Measurements from ENCODE around the gene CPSF3. TPM values are rescaled to one million over a fixed set of nuclear protein-coding genes. Genes with fewer than 3 reads are reported as not detected.
"Not testable (repeated sequence)": the region's sequence is repeated elsewhere in the genome, so short reads cannot be mapped to it uniquely, and the experiment has no call there.

Gene CPSF3
- total and polyA plus RNA-seq, 12 donors: 12.8 to 19.8 (median 16.1) TPM

- ATAC-seq: no peak
- peaks cover 6 to 28% (median 21%) of the 10 kb centered on the region in 9 donors for H3K4me1 ChIP-seq
- no peak overlapping the region for H3K4me3 ChIP-seq
- 86 to 89% methylated on average over 13 of the region's 13 CpGs for WGBS, 2 donors
- peak overlapping the region; percentile 12 to 87 (median 70) for H3K27ac ChIP-seq
- peaks cover 0 to 87% (median 5%) of the 10 kb centered on the region in 9 donors for H3K36me3 ChIP-seq
- DNase-seq: no peak
- TF ChIP-seq, protein P1, sequence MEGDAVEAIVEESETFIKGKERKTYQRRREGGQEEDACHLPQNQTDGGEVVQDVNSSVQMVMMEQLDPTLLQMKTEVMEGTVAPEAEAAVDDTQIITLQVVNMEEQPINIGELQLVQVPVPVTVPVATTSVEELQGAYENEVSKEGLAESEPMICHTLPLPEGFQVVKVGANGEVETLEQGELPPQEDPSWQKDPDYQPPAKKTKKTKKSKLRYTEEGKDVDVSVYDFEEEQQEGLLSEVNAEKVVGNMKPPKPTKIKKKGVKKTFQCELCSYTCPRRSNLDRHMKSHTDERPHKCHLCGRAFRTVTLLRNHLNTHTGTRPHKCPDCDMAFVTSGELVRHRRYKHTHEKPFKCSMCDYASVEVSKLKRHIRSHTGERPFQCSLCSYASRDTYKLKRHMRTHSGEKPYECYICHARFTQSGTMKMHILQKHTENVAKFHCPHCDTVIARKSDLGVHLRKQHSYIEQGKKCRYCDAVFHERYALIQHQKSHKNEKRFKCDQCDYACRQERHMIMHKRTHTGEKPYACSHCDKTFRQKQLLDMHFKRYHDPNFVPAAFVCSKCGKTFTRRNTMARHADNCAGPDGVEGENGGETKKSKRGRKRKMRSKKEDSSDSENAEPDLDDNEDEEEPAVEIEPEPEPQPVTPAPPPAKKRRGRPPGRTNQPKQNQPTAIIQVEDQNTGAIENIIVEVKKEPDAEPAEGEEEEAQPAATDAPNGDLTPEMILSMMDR (IDR thresholded peaks at IDR 0.05): no peak
- no peaks in the 10 kb centered on the region for H3K9me3 ChIP-seq
- intact Hi-C loops (cut with DNase I): no loop called here
- no peaks in the 10 kb centered on the region for H3K27me3 ChIP-seq
Measured at GRCh38 chr2:9391961-9392720, 31.3 kb upstream of the CPSF3 start.

- intact Hi-C loops (cut with DNase I): no loop called here
- ATAC-seq (peak; percentile 37 to 71 (median 60)), DNase-seq (peak; percentile 48 to 50)
- TF ChIP-seq, protein P1 (IDR thresholded peaks at IDR 0.05): no peak
- Histone ChIP-seq H3K27me3 (no peaks in the 10 kb centered on the region), H3K4me3 (no peak overlapping the region), H3K9me3 (no peaks in the 10 kb centered on the region), H3K4me1 (peaks cover 6 to 28% (median 20%) of the 10 kb centered on the region in 9 donors), H3K36me3 (peaks cover 0 to 86% (median 5%) of the 10 kb centered on the region in 9 donors), H3K27ac (peak overlapping the region; percentile 33 to 87 (median 70))
- 51 to 54% methylated on average over 28 of the region's 28 CpGs for WGBS, 2 donors
Measured at GRCh38 chr2:9392898-9393765, 30.3 kb upstream of the CPSF3 start.

DNA sequence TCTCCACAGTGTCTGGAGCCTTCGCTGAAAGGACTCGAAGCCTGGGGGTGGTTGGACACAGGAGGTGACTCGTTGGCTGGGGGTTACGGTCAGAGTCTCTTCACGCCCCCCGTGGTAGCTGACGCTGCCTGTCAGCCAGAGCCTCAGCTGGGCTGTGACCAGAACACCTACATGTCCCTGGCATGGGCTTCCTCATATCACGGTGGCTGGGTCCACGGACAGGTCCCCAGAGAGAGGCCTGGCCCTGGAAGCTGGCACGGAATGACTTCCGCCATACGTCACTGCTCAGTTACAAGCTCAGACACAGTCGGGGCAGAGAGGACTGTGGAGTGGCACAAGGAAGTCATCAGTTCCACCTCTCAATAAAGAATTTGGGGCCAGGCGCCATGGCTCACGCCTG is 28.6 kb upstream of the CPSF3 start:
- Histone ChIP-seq H3K4me3 (no peak overlapping the region), H3K27me3 (no peaks in the 10 kb centered on the region), H3K4me1 (peaks cover 6 to 43% (median 24%) of the 10 kb centered on the region in 9 donors), H3K27ac (no peak overlapping the region), H3K9me3 (no peaks in the 10 kb centered on the region), H3K36me3 (peaks cover 0 to 86% (median 5%) of the 10 kb centered on the region in 9 donors)
- 92 to 93% methylated on average over 15 of the region's 15 CpGs for WGBS, 2 donors
- no peak for DNase-seq
- intact Hi-C loops (cut with DNase I): no loop called here
- no peak for ATAC-seq
- TF ChIP-seq, protein P1 (IDR thresholded peaks at IDR 0.05): no peak

DNA sequence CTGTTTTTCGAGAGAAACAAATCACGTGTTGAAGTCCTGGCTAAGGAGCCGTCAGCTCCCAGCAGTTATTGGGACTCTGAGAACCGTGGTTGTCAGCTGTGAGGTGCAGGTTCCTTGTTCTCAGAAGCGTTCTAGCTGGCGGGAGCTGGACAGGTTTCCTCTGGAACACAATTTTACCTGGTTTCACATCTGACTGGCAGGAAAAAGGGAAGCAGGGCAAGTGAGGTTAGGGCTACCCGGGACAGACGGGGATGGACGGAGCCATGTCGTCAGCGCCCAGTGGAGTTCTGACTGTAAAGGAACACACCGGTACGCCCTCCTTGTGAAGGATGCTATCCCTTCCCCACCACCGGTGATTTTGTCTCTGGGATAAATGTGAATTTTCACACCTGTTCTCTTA is 26.3 kb upstream of the CPSF3 start:
- intact Hi-C loops (cut with DNase I): no loop called here
- DNase-seq: no peak
- WGBS, 2 donors: 93 to 96% methylated on average over 14 of the region's 14 CpGs
- H3K36me3 ChIP-seq: peaks cover 0 to 85% (median 0%) of the 10 kb centered on the region in 9 donors
- no peak overlapping the region for H3K27ac ChIP-seq
- H3K4me1 ChIP-seq: peaks cover 6 to 37% (median 21%) of the 10 kb centered on the region in 9 donors
- H3K4me3 ChIP-seq: no peak overlapping the region
- no peak for ATAC-seq
- no peaks in the 10 kb centered on the region for H3K27me3 ChIP-seq
- no peaks in the 10 kb centered on the region for H3K9me3 ChIP-seq
- TF ChIP-seq, protein P1 (IDR thresholded peaks at IDR 0.05): no peak

GRCh38 chr2:9398251-9398650 is 25.2 kb upstream of the CPSF3 start:
- H3K27me3 ChIP-seq; H3K9me3 ChIP-seq; ATAC-seq; DNase-seq; H3K4me3 ChIP-seq; intact Hi-C loops (cut with DNase I): not testable (repeated sequence)
- Histone ChIP-seq H3K4me1 (peaks cover 0 to 31% (median 10%) of the 10 kb centered on the region in 9 donors), H3K36me3 (peaks cover 0 to 93% (median 0%) of the 10 kb centered on the region in 9 donors), H3K27ac (peak overlapping the region in 6 of 10 donors; percentile 5 to 70 (median 48))
- 96% methylated on average over 11 of the region's 11 CpGs for WGBS, 2 donors
